Upper lobe of left lung (tissue), 4 donors: ENCODE measurements around the gene NPC1L1.

Experiments
- CTCF ChIP-seq, 6 experiments: fragments of 450-650 bp in 4 of 6; fragments of 200-600 bp in 2 of 6; sonication (generic) in 2 of 6; IDR thresholded peaks; one replicate each; pipeline ENCODE4 v1.5.1; 2016 to 2019; ENCODE audit warnings: antibody characterized with exemption in 6 of 6
- EP300 ChIP-seq, 4 donors: sonication (generic); formaldehyde crosslinking; IDR thresholded peaks; one replicate each; pipeline ENCODE4 v1.5.1; 2017; ENCODE audit warnings: antibody characterized with exemption in 4 of 4, control low read depth in 2 of 4
- POLR2A ChIP-seq, 4 donors: fragments of 450-650 bp; IDR thresholded peaks; one replicate each; pipeline ENCODE4 v1.5.1; 2016 to 2017; ENCODE audit warnings: antibody characterized with exemption in 4 of 4, mild to moderate bottlenecking in 2 of 4

- TF ChIP-seq CTCF (IDR thresholded peaks at IDR 0.05) = no peak
- TF ChIP-seq POLR2A (IDR thresholded peaks at IDR 0.05) = no peak
- no peak for TF ChIP-seq EP300 (IDR thresholded peaks at IDR 0.05)
Observed at GRCh38 chr7:44547536-44548231, 6.6 kb upstream of the NPC1L1 start.
